Stimulated activated CD4-positive, alpha-beta T cell treated with anti-CD3 and anti-CD28 coated beads, TNF-alpha, amount 100 ng/mL, for 24 hours (primary cell): ENCODE measurements around the gene CDH11.

Experiments used
- DNase-seq, 3 experiments: peaks; one replicate each; pipeline ENCODE4 v3.0.0-alpha.2; 2020; ENCODE audit warnings: low read depth in 3 of 3

Gene CDH11

GRCh38 chr16:65070831-65071432 is 50.9 kb downstream of the CDH11 start:
- DNase-seq = no peak

DNA sequence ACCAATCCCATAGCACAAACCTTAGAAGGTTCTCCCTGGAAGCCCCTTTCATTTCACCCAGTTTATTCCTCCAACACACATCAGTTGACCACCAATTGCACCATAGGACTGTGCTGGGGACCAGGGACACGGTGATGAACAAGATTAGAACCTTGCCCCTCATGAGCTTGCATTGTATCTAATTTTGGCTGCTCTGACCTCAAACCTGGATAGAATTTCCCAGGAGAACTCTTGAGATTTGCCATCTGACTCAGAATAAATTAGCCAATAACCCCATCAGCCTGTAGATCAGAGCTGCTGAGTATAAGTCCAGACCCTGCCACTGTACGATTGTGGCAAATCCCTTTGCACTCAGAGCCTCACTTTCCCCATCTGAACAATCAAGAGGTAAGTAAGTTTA is 52.1 kb downstream of the CDH11 start:
- DNase-seq = no peak

GRCh38 chr16:65069065-65069464 is 52.8 kb downstream of the CDH11 start:
- no peak for DNase-seq

- no peak for DNase-seq
Observed at GRCh38 chr16:65068151-65068740, 53.6 kb downstream of the CDH11 start.

GRCh38 chr16:65066651-65067050 is 55.2 kb downstream of the CDH11 start:
- DNase-seq = no peak

GRCh38 chr16:65065031-65065430 is 56.8 kb downstream of the CDH11 start:
- DNase-seq = no peak

- DNase-seq = no peak
Observed at GRCh38 chr16:65064131-65064530, 57.7 kb downstream of the CDH11 start.

DNA sequence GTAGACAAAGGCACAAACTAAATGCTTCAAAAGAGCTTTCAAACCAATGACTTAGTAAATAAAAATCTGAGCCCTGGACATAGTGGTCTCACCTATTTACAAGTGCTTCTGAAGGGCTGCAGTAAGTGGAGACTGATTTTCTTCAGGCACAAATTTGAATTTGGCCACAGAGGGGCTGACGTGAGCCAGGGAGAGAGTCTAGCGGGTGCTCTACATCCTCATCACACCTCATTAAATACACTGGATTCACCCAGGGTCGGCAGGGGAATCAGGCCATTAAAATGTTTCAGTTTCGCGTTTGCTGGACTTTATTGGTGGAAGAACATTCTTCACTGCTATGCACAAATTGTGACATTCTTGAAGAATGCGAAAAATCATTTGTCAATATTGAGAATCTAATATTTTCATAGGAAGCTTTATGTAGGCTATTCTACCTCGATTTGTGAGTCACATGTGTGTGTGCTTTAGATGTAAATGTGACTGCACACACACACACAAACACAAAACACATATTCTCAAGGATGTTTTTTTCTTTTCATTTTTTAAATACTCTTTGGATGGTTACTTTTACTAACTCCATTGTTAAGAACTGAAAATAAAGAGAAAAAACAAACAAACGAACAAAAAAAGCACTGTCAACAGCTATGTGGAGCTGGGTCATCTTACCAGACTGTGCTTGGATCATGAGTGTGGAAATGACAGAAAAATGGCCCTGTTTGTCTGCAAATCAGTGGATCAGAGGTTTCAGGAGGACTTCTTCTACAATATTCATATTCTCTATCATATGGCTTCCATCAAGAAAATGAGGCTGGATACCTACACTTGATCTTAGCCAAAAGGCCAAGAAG is 58.9 kb downstream of the CDH11 start:
- DNase-seq = no peak

DNA sequence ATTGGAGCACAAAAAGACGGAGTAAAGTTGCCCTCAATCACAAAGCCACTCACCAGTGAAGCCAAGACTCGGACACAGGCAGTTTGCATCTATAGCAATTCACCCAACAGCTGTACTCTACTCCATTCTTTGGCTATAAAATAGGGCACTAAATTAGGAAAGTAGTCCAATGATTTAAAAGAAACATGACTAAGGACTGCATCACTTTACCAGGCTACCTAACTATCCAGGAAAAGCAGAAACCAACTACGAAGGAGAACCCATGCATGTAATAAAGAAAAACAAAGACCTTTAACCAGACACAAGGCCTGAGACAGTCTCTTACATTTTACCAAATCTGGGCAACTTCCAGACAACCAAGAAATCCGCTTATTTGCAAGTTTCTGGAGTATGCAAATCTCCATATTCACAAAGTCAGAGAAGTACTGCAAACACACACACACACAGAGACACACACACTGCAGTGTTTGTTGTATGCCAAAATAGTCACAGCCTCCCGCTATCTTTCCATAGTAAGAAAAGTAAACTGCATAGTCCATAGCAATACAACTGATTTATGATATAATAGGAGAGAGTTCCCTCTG is 59.8 kb downstream of the CDH11 start:
- no peak for DNase-seq

DNA sequence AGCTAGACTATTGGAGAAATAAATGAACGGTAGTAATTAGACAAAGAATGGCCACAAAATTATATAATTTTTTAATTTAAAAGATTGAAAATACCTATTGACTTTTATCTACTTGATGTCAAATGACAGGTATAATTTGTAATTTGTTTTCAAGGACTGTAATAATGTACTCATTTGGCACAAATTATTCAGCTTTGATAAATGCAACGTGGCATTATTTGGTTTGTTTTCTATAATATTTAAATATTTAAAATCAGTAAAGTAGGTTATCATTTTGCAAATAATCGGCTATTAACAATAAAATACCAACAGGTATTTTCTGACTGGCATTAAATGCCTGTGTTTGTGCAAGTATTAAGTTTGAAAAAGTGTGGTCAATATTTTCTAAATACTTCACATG is 60.6 kb downstream of the CDH11 start:
- DNase-seq = no peak

GRCh38 chr16:65059406-65059980 is 62.4 kb downstream of the CDH11 start:
- no peak for DNase-seq

DNA sequence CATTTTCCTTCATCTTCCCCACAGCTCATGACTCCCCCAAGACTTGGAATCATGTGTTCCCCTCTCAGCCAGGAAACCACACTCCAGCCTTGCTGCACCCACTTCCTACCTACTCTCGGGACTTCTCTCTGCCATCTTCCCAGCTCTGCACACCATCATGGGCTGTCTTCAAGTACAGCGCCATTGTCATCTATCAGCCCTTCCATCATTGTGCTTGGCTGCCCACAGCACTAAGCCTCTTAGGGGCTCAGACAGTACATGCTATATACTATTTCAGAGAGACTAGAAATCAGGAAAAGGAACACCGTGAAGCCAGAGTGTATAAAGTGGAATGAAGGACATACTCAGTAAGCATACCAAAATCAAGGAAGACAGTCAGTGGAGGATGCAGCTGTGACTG is 64.7 kb downstream of the CDH11 start:
- DNase-seq = no peak

DNA sequence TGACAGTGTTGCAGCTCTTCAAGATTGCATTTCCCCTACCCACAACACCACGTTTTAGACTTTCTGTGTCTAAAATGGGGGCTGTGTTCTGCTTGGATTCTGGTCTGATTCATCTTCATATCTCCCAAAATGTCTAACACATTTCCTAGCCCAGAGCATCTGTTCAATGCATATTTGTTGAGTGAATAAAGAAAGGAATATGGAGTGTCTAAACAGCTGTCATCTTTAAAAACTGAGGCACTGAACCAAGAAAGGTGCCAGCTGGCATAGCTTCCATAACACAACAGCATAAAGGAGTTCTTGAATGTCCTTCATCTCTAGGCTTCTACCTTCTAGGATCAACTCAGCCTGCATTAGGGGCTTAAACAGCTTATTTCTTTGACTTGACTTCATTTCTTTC is 67.4 kb downstream of the CDH11 start:
- DNase-seq = no peak

GRCh38 chr16:65049679-65050078 is 72.2 kb downstream of the CDH11 start:
- no peak for DNase-seq

DNA sequence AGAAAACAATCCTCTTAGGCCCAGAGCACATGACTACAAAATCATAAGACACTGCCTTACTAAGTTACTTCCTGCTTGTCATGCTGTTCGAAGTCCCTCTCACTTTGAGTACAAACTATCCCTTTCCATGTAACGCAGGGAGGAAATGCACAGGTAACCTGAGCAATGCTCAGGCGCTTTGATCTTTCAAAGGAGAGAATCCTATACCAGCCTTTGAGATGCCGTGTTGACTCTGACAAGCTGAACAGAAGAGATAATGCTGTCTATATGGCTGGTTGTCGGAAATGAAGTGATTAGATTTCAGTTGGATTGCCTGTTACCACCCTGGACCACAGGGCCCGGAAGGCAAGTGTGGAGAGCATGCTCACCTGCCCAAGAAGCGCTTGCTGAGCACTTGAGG is 75.9 kb downstream of the CDH11 start:
- no peak for DNase-seq

GRCh38 chr16:65044873-65045272 is 77.0 kb downstream of the CDH11 start:
- DNase-seq = no peak

- DNase-seq = no peak
Observed at GRCh38 chr16:65044026-65044425, 77.8 kb downstream of the CDH11 start.

DNA sequence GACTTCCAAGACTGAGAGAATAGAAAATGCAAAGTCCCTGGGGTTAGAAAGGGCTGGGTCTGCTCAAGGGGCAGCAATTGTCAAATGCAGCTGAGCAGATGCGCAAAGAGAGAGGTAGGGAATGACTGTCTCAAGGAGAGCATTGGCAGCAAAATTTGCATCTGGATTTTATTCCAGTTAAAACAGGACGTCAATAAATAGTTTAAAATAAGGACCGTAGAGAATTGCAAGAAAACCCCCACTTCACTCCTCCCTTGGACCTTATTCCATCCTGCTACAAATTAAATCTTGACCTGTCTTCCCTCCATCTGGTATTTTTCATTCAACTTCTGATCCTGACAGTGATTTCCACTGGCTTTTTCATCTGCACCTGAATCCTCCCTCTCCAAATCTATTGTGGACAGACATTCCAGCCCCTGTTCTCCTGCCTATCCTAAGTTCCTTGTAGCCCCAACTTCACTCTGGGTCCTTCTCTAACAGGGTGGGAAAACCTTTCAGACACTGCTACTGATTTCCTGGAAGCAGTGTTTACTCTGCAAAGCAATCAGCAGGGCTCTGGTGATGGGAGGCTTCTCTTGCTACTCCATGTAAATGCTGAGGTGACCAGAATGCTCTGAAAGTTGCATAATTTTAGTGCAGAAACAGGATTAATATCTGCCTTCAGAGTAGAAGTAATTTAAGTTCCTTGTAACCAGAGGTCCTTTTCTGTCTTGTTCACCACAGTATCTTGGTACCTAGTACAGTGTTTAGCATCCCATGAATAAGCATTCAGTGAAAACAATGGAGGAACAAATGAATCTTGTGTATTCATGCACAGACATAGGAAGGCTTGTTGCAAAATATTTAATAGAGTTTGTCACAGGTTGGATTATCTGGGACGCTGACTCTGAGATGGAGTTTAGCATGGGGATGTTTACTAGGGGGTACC is 79.2 kb downstream of the CDH11 start:
- DNase-seq = no peak

GRCh38 chr16:65041667-65042066 is 80.2 kb downstream of the CDH11 start:
- DNase-seq = no peak

GRCh38 chr16:65038100-65038499 is 83.8 kb downstream of the CDH11 start:
- DNase-seq = no peak

GRCh38 chr16:65037556-65037955 is 84.3 kb downstream of the CDH11 start:
- DNase-seq = no peak
